ENCODE measurements around the gene GALNT9. TPM values are rescaled to one million over a fixed set of nuclear protein-coding genes. Genes with fewer than 3 reads are reported as not detected.

Gene GALNT9
- total and polyA plus RNA-seq, 12 donors: 0.01 to 0.19 TPM; not detected in 10

DNA sequence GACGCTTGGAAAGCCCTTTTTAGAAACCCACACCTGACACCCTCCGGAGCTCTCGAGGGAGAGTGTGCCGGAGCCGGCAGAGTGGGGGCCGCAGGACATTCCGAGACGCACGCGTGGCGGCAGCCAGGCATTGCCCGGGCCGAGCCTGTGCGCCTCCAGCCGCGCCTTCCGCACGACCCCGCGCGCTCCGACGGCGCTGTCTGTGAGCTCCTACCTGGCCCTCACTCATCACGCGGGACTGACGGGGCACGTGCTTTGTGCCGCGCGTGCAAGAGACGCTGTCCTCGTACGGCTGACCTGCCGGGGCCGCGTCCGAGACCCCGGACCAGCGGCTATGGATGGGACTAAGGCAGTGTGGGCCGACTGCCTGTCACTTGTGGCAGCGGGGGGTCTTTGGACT lies 5.2 kb downstream of the GALNT9 start:
- Histone ChIP-seq H3K27ac (no peak overlapping the region), H3K4me3 (no peak overlapping the region), H3K9me3 (no peaks in the 10 kb centered on the region), H3K27me3 (peaks cover 12 to 98% (median 80%) of the 10 kb centered on the region in 7 donors), H3K36me3 (no peaks in the 10 kb centered on the region), H3K4me1 (peaks cover 0 to 21% (median 5%) of the 10 kb centered on the region in 9 donors)
- DNase-seq: no peak
- intact Hi-C loops (cut with DNase I): no loop called here
- TF ChIP-seq CTCF (IDR thresholded peaks at IDR 0.05): no peak
- 88 to 92% methylated on average over 42 of the region's 42 CpGs for WGBS, 2 donors
- no peak for ATAC-seq

- peaks cover 0 to 14% (median 4%) of the 10 kb centered on the region in 9 donors for H3K4me1 ChIP-seq
- H3K9me3 ChIP-seq: no peaks in the 10 kb centered on the region
- TF ChIP-seq CTCF (IDR thresholded peaks at IDR 0.05): no peak
- H3K36me3 ChIP-seq: no peaks in the 10 kb centered on the region
- intact Hi-C loops (cut with DNase I): no loop called here
- DNase-seq (no peak), ATAC-seq (no peak)
- no peak overlapping the region for H3K4me3 ChIP-seq
- peaks cover 4 to 98% (median 72%) of the 10 kb centered on the region in 7 donors for H3K27me3 ChIP-seq
- WGBS, 2 donors: 41 to 42% methylated on average over 44 of the region's 44 CpGs
- no peak overlapping the region for H3K27ac ChIP-seq
These were observed 6.0 kb downstream of the GALNT9 start for GRCh38 chr12:132323171-132324010.

- Histone ChIP-seq H3K9me3 (no peaks in the 10 kb centered on the region), H3K27ac (no peak overlapping the region), H3K27me3 (peaks cover 0 to 93% (median 63%) of the 10 kb centered on the region in 7 donors), H3K36me3 (no peaks in the 10 kb centered on the region), H3K4me1 (peaks cover 0 to 7% (median 0%) of the 10 kb centered on the region in 9 donors), H3K4me3 (no peak overlapping the region)
- 53 to 54% methylated on average over 43 of the region's 43 CpGs for WGBS, 2 donors
- DNase-seq (no peak), ATAC-seq (no peak)
- intact Hi-C loops (cut with DNase I): no loop called here
- TF ChIP-seq CTCF (IDR thresholded peaks at IDR 0.05): no peak
These were observed 6.9 kb downstream of the GALNT9 start for GRCh38 chr12:132322206-132323132.

All from heart right ventricle (tissue), 16 donors.